ENCODE results near the gene PRPSAP2.
"Not testable (repeated sequence)": the region's sequence is repeated elsewhere in the genome, so short reads cannot be mapped to it uniquely, and the experiment has no call there.

The PRPSAP2 gene

GRCh38 chr17:18937981-18938691 lies 80.2 kb downstream of the PRPSAP2 start:
- no peak for DNase-seq

- DNase-seq: no peak
Measured at GRCh38 chr17:18938692-18939023, 80.7 kb downstream of the PRPSAP2 start.

GRCh38 chr17:18944646-18945045 lies 86.7 kb downstream of the PRPSAP2 start:
- DNase-seq: no peak

- no peak for DNase-seq
Measured at GRCh38 chr17:18946536-18946935, 88.6 kb downstream of the PRPSAP2 start.

GRCh38 chr17:18947866-18948265 lies 89.9 kb downstream of the PRPSAP2 start:
- DNase-seq: no peak

GRCh38 chr17:18948476-18949006 lies 90.6 kb downstream of the PRPSAP2 start:
- no peak for DNase-seq

GRCh38 chr17:18949566-18949965 lies 91.6 kb downstream of the PRPSAP2 start:
- no peak for DNase-seq

- no peak for DNase-seq
Measured at GRCh38 chr17:18950346-18950745, 92.4 kb downstream of the PRPSAP2 start.

- DNase-seq: no peak
Measured at GRCh38 chr17:18950944-18951905, 93.3 kb downstream of the PRPSAP2 start.

GRCh38 chr17:18951941-18952842 lies 94.3 kb downstream of the PRPSAP2 start, which contains the start of gene SLC5A10:
SLC5A10 (plus strand) TSS chr17:18952165; CDS start chr17:18952206, 41 bp downstream.
- DNase-seq: no peak

- DNase-seq: no peak
Measured at GRCh38 chr17:18953231-18953728, 95.3 kb downstream of the PRPSAP2 start.

- DNase-seq: no peak
Measured at GRCh38 chr17:18954321-18954720, 96.4 kb downstream of the PRPSAP2 start.

GRCh38 chr17:18955009-18955408 lies 97.1 kb downstream of the PRPSAP2 start:
- no peak for DNase-seq

GRCh38 chr17:18956021-18956420 lies 98.1 kb downstream of the PRPSAP2 start:
- DNase-seq: not testable (repeated sequence)

- DNase-seq: no peak
Measured at GRCh38 chr17:18956581-18956980, 98.7 kb downstream of the PRPSAP2 start.

- no peak for DNase-seq
Measured at GRCh38 chr17:18957831-18958230, 99.9 kb downstream of the PRPSAP2 start.

- DNase-seq: no peak
Measured at GRCh38 chr17:18958611-18959010, 100.7 kb downstream of the PRPSAP2 start.

- DNase-seq: no peak
Measured at GRCh38 chr17:18959071-18959844, 101.3 kb downstream of the PRPSAP2 start.

GRCh38 chr17:18959845-18960240 lies 101.9 kb downstream of the PRPSAP2 start:
- DNase-seq: no peak

GRCh38 chr17:18960241-18960665 lies 102.3 kb downstream of the PRPSAP2 start:
- DNase-seq: no peak
